ENCODE data around the gene STRIP1.

GRCh38 chr1:110069404-110070281 lies 35.2 kb downstream of the STRIP1 start:
- TF ChIP-seq CTCF (IDR thresholded peaks at IDR 0.05) (no peak), POLR2A (IDR thresholded peaks at IDR 0.05) (no peak)

Measured in uterus (tissue), 2 donors.